Measurements from ENCODE around the gene VWA8.
"Not testable (repeated sequence)": the region's sequence is repeated elsewhere in the genome, so short reads cannot be mapped to it uniquely, and the experiment has no call there.

GRCh38 chr13:41745496-41745895, 215.4 kb downstream of the VWA8 start:
- TF ChIP-seq CTCF (IDR thresholded peaks at IDR 0.05; ENCODE audit: low read depth, low read length, missing input control); MAX (IDR thresholded peaks at IDR 0.05); GABPA (IDR thresholded peaks at IDR 0.05 in 1 of 2, conservative IDR thresholded peaks at IDR 0.05 in 1 of 2): not testable (repeated sequence)
